ENCODE measurements around the gene CYP26A1.

The CYP26A1 gene

DNA sequence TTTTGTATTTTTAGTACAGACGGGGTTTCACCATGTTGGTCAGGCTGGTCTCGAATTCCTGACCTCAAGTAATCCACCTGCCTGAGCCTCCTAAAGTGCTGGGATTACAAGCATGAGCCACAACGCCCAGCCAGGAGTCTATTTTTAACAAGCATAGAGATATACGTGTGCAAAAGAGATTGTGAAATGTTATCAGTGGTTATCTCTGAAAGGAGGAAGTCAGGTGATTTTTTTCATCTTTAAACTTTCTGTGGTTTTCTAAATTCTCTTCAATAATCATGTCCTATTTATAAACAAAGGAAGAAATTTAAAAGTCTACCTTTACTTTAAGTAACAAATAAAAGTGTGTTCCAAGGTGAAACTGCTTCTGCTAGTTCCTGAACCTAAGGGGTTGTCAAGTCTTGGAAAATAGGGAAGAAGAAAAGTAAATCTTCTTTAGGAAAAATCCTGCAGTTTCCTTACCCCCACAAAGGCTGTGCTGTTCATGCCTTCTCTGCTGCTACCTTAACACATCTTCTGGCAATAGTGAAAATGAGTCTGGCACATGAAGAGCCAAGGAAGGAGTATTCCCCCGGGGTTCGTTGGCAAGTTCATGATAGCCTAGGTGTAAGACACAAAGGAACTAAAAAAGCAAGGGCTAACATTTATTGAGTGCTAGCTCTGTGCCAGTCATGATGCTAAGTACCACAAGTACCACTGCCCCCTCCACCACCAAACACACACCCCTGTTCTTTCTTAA, 51.1 kb downstream of the CYP26A1 start:
- DNase-seq: no peak

DNA sequence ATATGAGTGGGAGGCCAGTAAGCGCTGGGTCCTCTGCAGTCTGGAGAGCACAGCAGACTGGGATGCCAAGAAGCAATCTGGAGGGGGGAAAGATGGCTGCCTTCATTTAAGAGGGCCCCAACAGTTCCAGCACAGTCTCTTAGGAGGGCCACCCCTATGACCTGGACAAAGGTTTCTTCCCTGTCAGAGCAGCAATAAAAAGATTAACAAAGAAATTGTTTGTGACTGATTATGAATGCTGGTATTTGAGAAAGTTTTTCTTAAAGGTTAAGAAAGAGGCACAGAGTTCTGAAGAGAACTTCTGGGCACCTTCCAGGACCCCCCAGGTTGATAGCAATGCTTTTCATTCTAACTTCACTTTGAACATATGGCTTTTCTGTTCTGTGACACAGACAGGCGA, 52.3 kb downstream of the CYP26A1 start:
- DNase-seq: no peak

DNA sequence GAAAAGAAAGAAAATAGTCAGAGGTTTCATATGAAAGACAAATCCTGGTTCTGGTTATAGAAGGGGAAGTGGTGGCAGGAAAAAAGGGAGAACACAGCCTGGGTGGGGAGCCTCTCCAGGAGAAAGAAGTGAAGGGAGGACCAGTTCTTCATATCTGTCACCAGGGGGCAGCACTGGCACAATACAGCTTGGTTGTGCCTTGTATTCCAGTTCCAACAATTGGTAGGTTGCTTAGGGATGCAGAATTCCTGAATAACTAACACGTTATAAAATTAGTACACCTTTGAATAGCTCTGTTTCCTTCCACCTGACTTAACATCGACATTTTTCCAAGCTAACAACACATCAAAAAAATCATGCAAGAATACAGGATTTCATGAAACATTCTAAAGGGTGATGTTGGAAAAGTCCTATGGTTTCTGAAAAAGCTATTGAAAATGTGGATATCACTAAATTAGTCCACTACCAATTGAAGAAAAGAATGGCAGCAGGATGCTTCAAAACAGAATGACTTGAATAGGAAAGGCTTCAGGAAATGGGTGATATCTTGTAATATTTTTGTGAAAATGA, 52.9 kb downstream of the CYP26A1 start:
- no peak for DNase-seq
